ENCODE data around the gene MRPL38.
"Not testable (repeated sequence)": the region's sequence is repeated elsewhere in the genome, so short reads cannot be mapped to it uniquely, and the experiment has no call there.

DNA sequence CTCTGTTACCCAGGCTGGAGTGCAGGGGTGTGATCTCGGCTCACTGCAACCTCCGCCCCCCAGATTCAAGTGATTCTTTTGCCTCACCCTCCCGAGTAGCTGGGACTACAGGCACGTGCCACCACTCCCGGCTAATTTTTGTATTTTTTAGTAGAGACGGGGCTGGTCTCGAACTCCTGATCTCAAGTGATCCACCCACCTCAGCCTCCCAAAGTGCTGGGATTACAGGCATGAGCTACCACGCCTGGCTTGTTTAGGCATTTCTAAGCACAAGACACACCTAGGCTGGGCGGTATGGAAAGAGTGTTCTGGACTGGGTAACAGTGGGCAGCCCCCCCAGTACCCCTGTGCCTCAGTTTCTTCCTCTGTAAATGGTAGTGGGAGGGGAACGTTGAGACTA, 34.5 kb downstream of the MRPL38 start:
- not testable (repeated sequence) for TF ChIP-seq EZH2 (IDR thresholded peaks at IDR 0.05; ENCODE audit: borderline replicate concordance, insufficient read depth, low read depth, low read length, poor library complexity, severe bottlenecking)
- TF ChIP-seq, protein P1, sequence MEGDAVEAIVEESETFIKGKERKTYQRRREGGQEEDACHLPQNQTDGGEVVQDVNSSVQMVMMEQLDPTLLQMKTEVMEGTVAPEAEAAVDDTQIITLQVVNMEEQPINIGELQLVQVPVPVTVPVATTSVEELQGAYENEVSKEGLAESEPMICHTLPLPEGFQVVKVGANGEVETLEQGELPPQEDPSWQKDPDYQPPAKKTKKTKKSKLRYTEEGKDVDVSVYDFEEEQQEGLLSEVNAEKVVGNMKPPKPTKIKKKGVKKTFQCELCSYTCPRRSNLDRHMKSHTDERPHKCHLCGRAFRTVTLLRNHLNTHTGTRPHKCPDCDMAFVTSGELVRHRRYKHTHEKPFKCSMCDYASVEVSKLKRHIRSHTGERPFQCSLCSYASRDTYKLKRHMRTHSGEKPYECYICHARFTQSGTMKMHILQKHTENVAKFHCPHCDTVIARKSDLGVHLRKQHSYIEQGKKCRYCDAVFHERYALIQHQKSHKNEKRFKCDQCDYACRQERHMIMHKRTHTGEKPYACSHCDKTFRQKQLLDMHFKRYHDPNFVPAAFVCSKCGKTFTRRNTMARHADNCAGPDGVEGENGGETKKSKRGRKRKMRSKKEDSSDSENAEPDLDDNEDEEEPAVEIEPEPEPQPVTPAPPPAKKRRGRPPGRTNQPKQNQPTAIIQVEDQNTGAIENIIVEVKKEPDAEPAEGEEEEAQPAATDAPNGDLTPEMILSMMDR (IDR thresholded peaks at IDR 0.05), result not testable (repeated sequence)
